Bladder microvascular endothelial cell (primary cell): ENCODE data around the gene ACAP2. TPM values are rescaled to one million over a fixed set of nuclear protein-coding genes. Genes with fewer than 3 reads are reported as not detected.

Experiments used
- total RNA-seq: library from RNA; depleted of rRNA; stranded (reverse); fragments of >200 nt; gene quantifications from 2 replicates; pipeline ENCODE4 v1.2.3, GENCODE V29; 2014

Gene ACAP2
- total RNA-seq = 38.7 and 63.0 TPM in 2 replicates

GRCh38 chr3:195442573-195443390 is at the start of gene ACAP2:
Gene ACAP2, minus strand, starts transcription at chr3:195443020. Its CDS starts 173 bp downstream, at chr3:195442847.

GRCh38 chr3:195270817-195271409 is 171.9 kb downstream of the ACAP2 start, which contains the start of gene XXYLT1:
Gene XXYLT1, minus strand, starts transcription at chr3:195271159. Its CDS starts 101 bp downstream, at chr3:195271058.

Other genes starting within 250 kb of the ACAP2 start
- 20.1 and 31.2 TPM in 2 replicates for gene XXYLT1, start 171.9 kb downstream of the ACAP2 start, total RNA-seq
- 109 and 170 TPM in 2 replicates for gene PPP1R2, start 100.3 kb upstream of the ACAP2 start, total RNA-seq
- 8.9 and 77.2 TPM in 2 replicates for gene APOD, start 140.9 kb upstream of the ACAP2 start, total RNA-seq